Measurements from ENCODE around the gene C1S.

The C1S gene

GRCh38 chr12:7072554-7072953 is 12.0 kb downstream of the C1S start:
- POLR2A ChIA-PET = no interaction called here
- no peaks in the 10 kb centered on the region for H3K4me1 ChIP-seq (ENCODE audit: control insufficient read depth, insufficient read depth, low read length)
- CTCF ChIA-PET = no interaction called here
- H3K36me3 ChIP-seq (ENCODE audit: control insufficient read depth in 2 of 2, insufficient read depth in 1 of 2, low read length in 2 of 2) = no peaks in the 10 kb centered on the region
- no peak overlapping the region for H3K27ac ChIP-seq (ENCODE audit: extremely low read depth, low read depth, low read length)
- H3K9me3 ChIP-seq (ENCODE audit: control insufficient read depth, insufficient read depth, low read depth, low read length) = no peaks in the 10 kb centered on the region
- no peak overlapping the region for H3K4me3 ChIP-seq (ENCODE audit: low read depth, low read length)
- TF ChIP-seq BCL11A (tag by site-specific recombination; IDR thresholded peaks at IDR 0.05; ENCODE audit: low read depth) (no peak), REPIN1 (tag by site-specific recombination; IDR thresholded peaks at IDR 0.05; ENCODE audit: low read depth) (no peak), ZNF747 (tag by site-specific recombination; IDR thresholded peaks at IDR 0.05) (no peak), PRDM2 (tag by site-specific recombination; IDR thresholded peaks at IDR 0.05; ENCODE audit: borderline replicate concordance) (no peak), ZNF658 (tag by site-specific recombination; IDR thresholded peaks at IDR 0.05) (no peak), KLF1 (tag by site-specific recombination; IDR thresholded peaks at IDR 0.05) (no peak), BCL11B (tag by site-specific recombination; IDR thresholded peaks at IDR 0.05; ENCODE audit: low read depth) (no peak), ELK4 (IDR thresholded peaks at IDR 0.05; ENCODE audit: borderline replicate concordance, low read depth, low read length) (no peak), ZSCAN30 (tag by site-specific recombination; IDR thresholded peaks at IDR 0.05) (no peak), HOXA7 (CRISPR knock-in tag; IDR thresholded peaks at IDR 0.05; ENCODE audit: borderline replicate concordance) (no peak)
- TF ChIP-seq, protein P1, sequence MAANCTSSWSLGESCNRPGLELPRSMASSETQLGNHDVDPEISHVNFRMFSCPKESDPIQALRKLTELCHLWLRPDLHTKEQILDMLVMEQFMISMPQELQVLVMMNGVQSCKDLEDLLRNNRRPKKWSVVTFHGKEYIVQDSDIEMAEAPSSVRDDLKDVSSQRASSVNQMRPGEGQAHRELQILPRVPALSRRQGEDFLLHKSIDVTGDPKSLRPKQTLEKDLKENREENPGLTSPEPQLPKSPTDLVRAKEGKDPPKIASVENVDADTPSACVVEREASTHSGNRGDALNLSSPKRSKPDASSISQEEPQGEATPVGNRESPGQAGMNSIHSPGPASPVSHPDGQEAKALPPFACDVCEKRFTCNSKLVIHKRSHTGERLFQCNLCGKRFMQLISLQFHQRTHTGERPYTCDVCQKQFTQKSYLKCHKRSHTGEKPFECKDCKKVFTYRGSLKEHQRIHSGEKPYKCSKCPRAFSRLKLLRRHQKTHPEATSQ (tag by site-specific recombination; IDR thresholded peaks at IDR 0.05) = no peak

- no peak overlapping the region for H3K27ac ChIP-seq (ENCODE audit: extremely low read depth, low read depth, low read length)
- no peaks in the 10 kb centered on the region for H3K4me1 ChIP-seq (ENCODE audit: control insufficient read depth, insufficient read depth, low read length)
- POLR2A ChIA-PET = no interaction called here
- CTCF ChIA-PET = interaction anchor here (1.0 kb wide), 1 partner anchor 17 kb away, joined by 3 read pairs; no protein-coding TSS in a partner anchor
- no peaks in the 10 kb centered on the region for H3K36me3 ChIP-seq (ENCODE audit: control insufficient read depth in 2 of 2, insufficient read depth in 1 of 2, low read length in 2 of 2)
- H3K9me3 ChIP-seq (ENCODE audit: control insufficient read depth, insufficient read depth, low read depth, low read length) = no peaks in the 10 kb centered on the region
- no peak overlapping the region for H3K4me3 ChIP-seq (ENCODE audit: low read depth, low read length)
- TF ChIP-seq ZNF544 (tag by site-specific recombination; IDR thresholded peaks at IDR 0.05) (no peak), SP3 (tag by site-specific recombination; IDR thresholded peaks at IDR 0.05) (no peak), PRDM2 (tag by site-specific recombination; IDR thresholded peaks at IDR 0.05; ENCODE audit: borderline replicate concordance) (no peak), ZNF626 (tag by site-specific recombination; IDR thresholded peaks at IDR 0.05) (no peak), ZBTB44 (tag by site-specific recombination; IDR thresholded peaks at IDR 0.05) (no peak), ZNF530 (tag by site-specific recombination; IDR thresholded peaks at IDR 0.05; ENCODE audit: low read depth) (no peak)
- TF ChIP-seq, protein P2, sequence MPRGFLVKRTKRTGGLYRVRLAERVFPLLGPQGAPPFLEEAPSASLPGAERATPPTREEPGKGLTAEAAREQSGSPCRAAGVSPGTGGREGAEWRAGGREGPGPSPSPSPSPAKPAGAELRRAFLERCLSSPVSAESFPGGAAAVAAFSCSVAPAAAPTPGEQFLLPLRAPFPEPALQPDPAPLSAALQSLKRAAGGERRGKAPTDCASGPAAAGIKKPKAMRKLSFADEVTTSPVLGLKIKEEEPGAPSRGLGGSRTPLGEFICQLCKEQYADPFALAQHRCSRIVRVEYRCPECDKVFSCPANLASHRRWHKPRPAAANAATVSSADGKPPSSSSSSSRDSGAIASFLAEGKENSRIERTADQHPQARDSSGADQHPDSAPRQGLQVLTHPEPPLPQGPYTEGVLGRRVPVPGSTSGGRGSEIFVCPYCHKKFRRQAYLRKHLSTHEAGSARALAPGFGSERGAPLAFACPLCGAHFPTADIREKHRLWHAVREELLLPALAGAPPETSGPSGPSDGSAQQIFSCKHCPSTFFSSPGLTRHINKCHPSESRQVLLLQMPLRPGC (tag by site-specific recombination; IDR thresholded peaks at IDR 0.05) = no peak
These were observed 13.4 kb downstream of the C1S start for GRCh38 chr12:7073946-7074345.

Data from HEK293 (cell line).